HepG2 (cell line): Measurements from ENCODE around the gene SEC14L1. TPM values are rescaled to one million over a fixed set of nuclear protein-coding genes. Genes with fewer than 3 reads are reported as not detected.

Experiments used
- ARHGAP35 ChIP-seq: sonication (generic); formaldehyde crosslinking; IDR thresholded peaks from 2 replicates; pipeline ENCODE4 v1.9.0; 2022; ENCODE audit warnings: mild to moderate bottlenecking, inconsistent platforms, moderate library complexity, missing genetic modification reagents, borderline replicate concordance
- ETV5 ChIP-seq: IDR thresholded peaks from 2 replicates; pipeline ENCODE4 v1.6.1; 2018; ENCODE audit warnings: missing biosample characterization, missing genetic modification reagents, inconsistent platforms, borderline replicate concordance
- FOSL2 ChIP-seq: sonication (generic); formaldehyde crosslinking; IDR thresholded peaks from 2 replicates; pipeline ENCODE4 v1.4.0; 2020; ENCODE audit warnings: missing genetic modification reagents
- HMGA1 ChIP-seq: sonication (generic); formaldehyde crosslinking; conservative IDR thresholded peaks from 2 replicates; pipeline ENCODE4 v1.4.0; 2020; ENCODE audit warnings: missing genetic modification reagents
- HNRNPL ChIP-seq: fragments of 200-400 bp; formaldehyde crosslinking; IDR thresholded peaks from 2 replicates; pipeline ENCODE4 v1.6.1; 2017; ENCODE audit warnings: mild to moderate bottlenecking, low read depth, low read length
- NONO ChIP-seq, 2 experiments: fragments of 450-650 bp in 1 of 2; sonication (generic) in 1 of 2; formaldehyde crosslinking in 1 of 2; IDR thresholded peaks in 1 of 2; conservative IDR thresholded peaks in 1 of 2; 2 replicates each; pipeline versions ENCODE4 v1.6.1 to v1.8.0; 2017 to 2022; ENCODE audit warnings: mild to moderate bottlenecking in 1 of 2, missing genetic modification reagents in 1 of 2, moderate library complexity in 1 of 2
- NR2F1 ChIP-seq, 2 experiments: fragments of 450-650 bp in 1 of 2; formaldehyde crosslinking in 1 of 2; IDR thresholded peaks; 2 replicates each; pipeline versions ENCODE4 v1.5.0 to v1.6.1; 2016 to 2020; ENCODE audit warnings: mild to moderate bottlenecking in 1 of 2, missing compliant biosample characterization in 1 of 2, missing genetic modification reagents in 1 of 2, moderate library complexity in 1 of 2
- RNF2 ChIP-seq: fragments of 450-650 bp; conservative IDR thresholded peaks from 2 replicates; pipeline ENCODE4 v1.6.1; 2016; ENCODE audit warnings: low read depth
- SALL1 ChIP-seq: sonication (generic); formaldehyde crosslinking; IDR thresholded peaks from 2 replicates; pipeline ENCODE4 v1.8.0; 2022; ENCODE audit warnings: mild to moderate bottlenecking, missing genetic modification reagents
- SP2 ChIP-seq: sonication (generic); formaldehyde crosslinking; IDR thresholded peaks from 2 replicates; pipeline ENCODE4 v1.5.1; 2020; ENCODE audit warnings: mild to moderate bottlenecking, missing genetic modification reagents
- ZNF260 ChIP-seq: sonication (generic); formaldehyde crosslinking; IDR thresholded peaks from 2 replicates; pipeline ENCODE4 v1.4.0; 2020; ENCODE audit warnings: missing genetic modification reagents, low read depth, mild to moderate bottlenecking, borderline replicate concordance
- ZNF264 ChIP-seq: sonication (generic); formaldehyde crosslinking; IDR thresholded peaks from 2 replicates; pipeline ENCODE4 v1.4.0; 2020; ENCODE audit warnings: missing genetic modification reagents
- ZNF660 ChIP-seq: sonication (generic); formaldehyde crosslinking; IDR thresholded peaks from 2 replicates; pipeline ENCODE4 v1.5.1; 2020; ENCODE audit warnings: mild to moderate bottlenecking, low read depth, missing genetic modification reagents, borderline replicate concordance
- ZNF670 ChIP-seq: sonication (generic); formaldehyde crosslinking; IDR thresholded peaks from 2 replicates; pipeline ENCODE4 v1.8.0; 2022; ENCODE audit warnings: mild to moderate bottlenecking, missing genetic modification reagents, borderline replicate concordance
- ZSCAN12 ChIP-seq: sonication (generic); formaldehyde crosslinking; IDR thresholded peaks from 2 replicates; pipeline ENCODE4 v1.9.0; 2021; ENCODE audit warnings: mild to moderate bottlenecking, missing genetic modification reagents
- polyA plus RNA-seq, 8 experiments: library from polyadenylated mRNA; depleted of rRNA in 3 of 8; stranded (reverse) in 7 of 8; unstranded in 1 of 8; fragments of >200 nt; fragmentation: Illumina TruSeq in 4 of 8; extraction: Trizol in 4 of 8; gene quantifications; 2 replicates each; pipeline versions ENCODE4 v1.2.1 to v1.2.3, GENCODE V29; 2011 to 2016; ENCODE audit warnings: low read depth in 4 of 8, missing spikeins in 1 of 8, mixed read lengths in 1 of 8; ENCODE audit not compliant: insufficient read depth in 1 of 8
- total RNA-seq, 5 experiments: library from RNA; depleted of rRNA; stranded (reverse); fragments of >200 nt; fragmentation: Illumina TruSeq; extraction: Trizol; gene quantifications; 2 replicates each; pipeline ENCODE4 v1.2.3, GENCODE V29; 2016; ENCODE audit warnings: low read depth in 1 of 5
- TF ChIP-seq, protein P1 (sequence below): sonication (generic); formaldehyde crosslinking; IDR thresholded peaks from 2 replicates; pipeline ENCODE4 v1.4.0; 2020; ENCODE audit warnings: mild to moderate bottlenecking, missing genetic modification reagents
- TF ChIP-seq, protein P2 (sequence below), 2 experiments: fragments of 450-650 bp in 1 of 2; sonication (generic) in 1 of 2; formaldehyde crosslinking; IDR thresholded peaks; 2 replicates each; pipeline versions ENCODE4 v1.5.0 to v1.8.0; 2020 to 2022; ENCODE audit warnings: mild to moderate bottlenecking in 1 of 2, missing genetic modification reagents in 1 of 2
- TF ChIP-seq, protein P3 (sequence below): sonication (generic); formaldehyde crosslinking; IDR thresholded peaks from 2 replicates; pipeline ENCODE4 v1.4.0; 2020; ENCODE audit warnings: missing genetic modification reagents; ENCODE audit errors: not compliant biosample characterization
- TF ChIP-seq, protein P4 (sequence below): fragments of 450-650 bp; IDR thresholded peaks from 2 replicates; pipeline ENCODE4 v1.6.1; 2017; ENCODE audit warnings: mild to moderate bottlenecking

SEC14L1 gene
- total and polyA plus RNA-seq, 2 of the 13 experiments (the other 11 are each of a cell fraction or from before 2014, with no cell fraction given), result 26.3 to 43.9 TPM

DNA sequence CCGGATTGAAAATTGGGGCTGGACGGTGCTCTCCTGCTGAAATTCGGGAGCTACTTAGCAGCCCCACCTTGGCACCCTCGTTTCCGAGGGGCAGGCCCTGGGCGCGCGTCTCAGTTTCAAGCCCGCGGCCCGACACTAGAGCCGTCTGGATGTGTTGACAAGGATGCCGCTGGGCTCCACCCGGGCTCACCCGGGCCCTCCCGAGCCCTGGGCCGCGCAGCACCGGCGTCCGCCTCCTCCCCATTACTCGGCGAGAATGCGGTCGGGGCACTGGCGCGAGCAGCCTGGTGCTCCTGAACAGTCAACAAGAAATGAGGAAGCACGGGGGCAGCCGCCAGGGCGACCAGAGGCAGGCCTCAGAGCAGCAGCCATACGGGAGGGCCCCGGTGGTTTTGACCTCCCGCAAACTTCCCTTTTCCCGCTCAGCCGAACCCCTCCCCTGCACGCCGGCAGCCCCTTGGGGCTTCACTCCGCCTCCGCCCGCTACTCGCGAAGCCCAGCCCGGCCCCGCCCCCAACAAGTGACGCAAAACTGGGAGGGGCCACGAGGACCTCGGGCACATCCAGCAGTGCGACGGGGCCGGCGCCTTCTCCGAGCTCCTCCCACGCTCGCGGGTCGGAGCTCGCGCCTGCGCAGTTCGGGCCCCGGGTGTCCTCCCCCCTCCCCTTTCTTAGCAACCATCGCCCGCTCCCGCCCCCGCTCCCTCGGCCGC, 447 bp upstream of the SEC14L1 start (continued):
- no peak for TF ChIP-seq ZSCAN12
- TF ChIP-seq NONO (IDR thresholded peaks at IDR 0.05), result no peak
- 0 out of 2 replicates have a peak, but pooled peaks have one; percentile 19 for TF ChIP-seq NONO (CRISPR knock-in tag; conservative IDR thresholded peaks at IDR 0.05)
- TF ChIP-seq, protein P1, sequence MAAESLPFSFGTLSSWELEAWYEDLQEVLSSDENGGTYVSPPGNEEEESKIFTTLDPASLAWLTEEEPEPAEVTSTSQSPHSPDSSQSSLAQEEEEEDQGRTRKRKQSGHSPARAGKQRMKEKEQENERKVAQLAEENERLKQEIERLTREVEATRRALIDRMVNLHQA (CRISPR knock-in tag), result no peak; the same call in 1 of the 2 replicates
- 0 out of 2 replicates have a peak, but pooled peaks have one; percentile 19 for TF ChIP-seq ZNF264 (CRISPR knock-in tag)
- TF ChIP-seq, protein P2, sequence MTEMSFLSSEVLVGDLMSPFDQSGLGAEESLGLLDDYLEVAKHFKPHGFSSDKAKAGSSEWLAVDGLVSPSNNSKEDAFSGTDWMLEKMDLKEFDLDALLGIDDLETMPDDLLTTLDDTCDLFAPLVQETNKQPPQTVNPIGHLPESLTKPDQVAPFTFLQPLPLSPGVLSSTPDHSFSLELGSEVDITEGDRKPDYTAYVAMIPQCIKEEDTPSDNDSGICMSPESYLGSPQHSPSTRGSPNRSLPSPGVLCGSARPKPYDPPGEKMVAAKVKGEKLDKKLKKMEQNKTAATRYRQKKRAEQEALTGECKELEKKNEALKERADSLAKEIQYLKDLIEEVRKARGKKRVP (CRISPR knock-in tag; IDR thresholded peaks at IDR 0.05), result peak in 1 of 2 experiments; percentile 72; a peak in 2 of 4 replicates
- peak; percentile 64 for TF ChIP-seq HNRNPL
- TF ChIP-seq NR2F1 (CRISPR knock-in tag; IDR thresholded peaks at IDR 0.05), result no peak
- TF ChIP-seq, protein P3, sequence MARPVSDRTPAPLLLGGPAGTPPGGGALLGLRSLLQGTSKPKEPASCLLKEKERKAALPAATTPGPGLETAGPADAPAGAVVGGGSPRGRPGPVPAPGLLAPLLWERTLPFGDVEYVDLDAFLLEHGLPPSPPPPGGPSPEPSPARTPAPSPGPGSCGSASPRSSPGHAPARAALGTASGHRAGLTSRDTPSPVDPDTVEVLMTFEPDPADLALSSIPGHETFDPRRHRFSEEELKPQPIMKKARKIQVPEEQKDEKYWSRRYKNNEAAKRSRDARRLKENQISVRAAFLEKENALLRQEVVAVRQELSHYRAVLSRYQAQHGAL (CRISPR knock-in tag), result no peak
- peak; percentile 30; the same call in 1 of the 2 replicates for TF ChIP-seq SP2 (CRISPR knock-in tag)
- TF ChIP-seq SALL1 (CRISPR knock-in tag), result peak; percentile 80; the same call in 1 of the 2 replicates
- peak; percentile 89; the same call in 1 of the 2 replicates for TF ChIP-seq RNF2
- TF ChIP-seq FOSL2 (CRISPR knock-in tag), result peak; percentile 49
- TF ChIP-seq ZNF660 (CRISPR knock-in tag), result no peak
- no peak for TF ChIP-seq HMGA1 (CRISPR knock-in tag)
- TF ChIP-seq ARHGAP35, result peak; percentile 97
- TF ChIP-seq ZNF260 (CRISPR knock-in tag), result no peak
- TF ChIP-seq, protein P4, sequence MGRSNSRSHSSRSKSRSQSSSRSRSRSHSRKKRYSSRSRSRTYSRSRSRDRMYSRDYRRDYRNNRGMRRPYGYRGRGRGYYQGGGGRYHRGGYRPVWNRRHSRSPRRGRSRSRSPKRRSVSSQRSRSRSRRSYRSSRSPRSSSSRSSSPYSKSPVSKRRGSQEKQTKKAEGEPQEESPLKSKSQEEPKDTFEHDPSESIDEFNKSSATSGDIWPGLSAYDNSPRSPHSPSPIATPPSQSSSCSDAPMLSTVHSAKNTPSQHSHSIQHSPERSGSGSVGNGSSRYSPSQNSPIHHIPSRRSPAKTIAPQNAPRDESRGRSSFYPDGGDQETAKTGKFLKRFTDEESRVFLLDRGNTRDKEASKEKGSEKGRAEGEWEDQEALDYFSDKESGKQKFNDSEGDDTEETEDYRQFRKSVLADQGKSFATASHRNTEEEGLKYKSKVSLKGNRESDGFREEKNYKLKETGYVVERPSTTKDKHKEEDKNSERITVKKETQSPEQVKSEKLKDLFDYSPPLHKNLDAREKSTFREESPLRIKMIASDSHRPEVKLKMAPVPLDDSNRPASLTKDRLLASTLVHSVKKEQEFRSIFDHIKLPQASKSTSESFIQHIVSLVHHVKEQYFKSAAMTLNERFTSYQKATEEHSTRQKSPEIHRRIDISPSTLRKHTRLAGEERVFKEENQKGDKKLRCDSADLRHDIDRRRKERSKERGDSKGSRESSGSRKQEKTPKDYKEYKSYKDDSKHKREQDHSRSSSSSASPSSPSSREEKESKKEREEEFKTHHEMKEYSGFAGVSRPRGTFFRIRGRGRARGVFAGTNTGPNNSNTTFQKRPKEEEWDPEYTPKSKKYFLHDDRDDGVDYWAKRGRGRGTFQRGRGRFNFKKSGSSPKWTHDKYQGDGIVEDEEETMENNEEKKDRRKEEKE, result no peak
- no peak; the same call in 1 of the 2 replicates for TF ChIP-seq ZNF670 (CRISPR knock-in tag)
- TF ChIP-seq ETV5 (CRISPR knock-in tag), result peak; percentile 69
